H1 (cell line): ENCODE data around the gene TCF19. TPM values are rescaled to one million over a fixed set of nuclear protein-coding genes. Genes with fewer than 3 reads are reported as not detected.

Experiments
- BACH1 ChIP-seq: IDR thresholded peaks from 2 replicates; pipeline ENCODE4 v1.6.1; 2012; ENCODE audit warnings: low read length, improper control_type of control experiment
- CHD7 ChIP-seq: fragments of 300-600 bp; sonication (generic); IDR thresholded peaks from 2 replicates; pipeline ENCODE4 v1.7.1; 2012; ENCODE audit warnings: low read length, moderate library complexity, mild to moderate bottlenecking, inconsistent platforms; ENCODE audit not compliant: insufficient replicate concordance
- CREB1 ChIP-seq: IDR thresholded peaks from 2 replicates; pipeline ENCODE4 v1.6.1; 2012; ENCODE audit warnings: inconsistent platforms
- FOSL1 ChIP-seq: IDR thresholded peaks from 2 replicates; pipeline ENCODE4 v1.6.1; 2011; ENCODE audit warnings: mild to moderate bottlenecking, low read depth, low read length, moderate library complexity; ENCODE audit not compliant: insufficient read depth
- JUN ChIP-seq: IDR thresholded peaks from 2 replicates; pipeline ENCODE4 v1.6.1; 2011; ENCODE audit warnings: low read depth, mild to moderate bottlenecking, improper control_type of control experiment, low read length
- POLR2AphosphoS5 ChIP-seq: IDR thresholded peaks from 2 replicates; pipeline ENCODE4 v1.6.1; 2011; ENCODE audit warnings: low read depth, low read length
- RNF2 ChIP-seq: fragments of 200-900, 300-1000 bp; sonication (generic); IDR thresholded peaks from 2 replicates; pipeline ENCODE4 v1.7.1; 2016; ENCODE audit warnings: borderline replicate concordance, low read depth, mild to moderate bottlenecking, antibody characterized with exemption, low read length; ENCODE audit not compliant: poor library complexity, severe bottlenecking; ENCODE audit errors: missing control alignments
- SUZ12 ChIP-seq: fragments of 200-600 bp; sonication (generic); IDR thresholded peaks from 2 replicates; pipeline ENCODE4 v1.6.1; 2012; ENCODE audit warnings: mild to moderate bottlenecking, inconsistent platforms, low read length, moderate library complexity, mixed read lengths
- polyA plus RNA-seq, 7 experiments: library from polyadenylated mRNA; depleted of rRNA in 3 of 7; stranded (reverse) in 5 of 7; unstranded in 2 of 7; fragments of >200 nt in 5 of 7; fragments of 200-250 nt in 2 of 7; gene quantifications; 1 replicate in 5 of 7; 2 replicates in 1 of 7; 4 replicates in 1 of 7; pipeline versions ENCODE4 v1.2.1 to v1.2.3, GENCODE V29; 2011 to 2013; ENCODE audit warnings: missing spikeins in 2 of 7, mixed read lengths in 2 of 7
- total RNA-seq: library from RNA; stranded (reverse); fragmentation: NEBNext Ultra II Directional; extraction: Animal tissue kit (Norgen Biotek cat#: 25700); gene quantifications from 2 replicates; pipeline ENCODE4 v1.2.1, GENCODE V29; 2021

TCF19 gene
- total and polyA plus RNA-seq, 2 of the 8 experiments (the other 6 are each of a cell fraction or from before 2014, with no cell fraction given), result 7.2 to 11.0 TPM

GRCh38 chr6:31162463-31163165 is 4.2 kb downstream of the TCF19 start (continued):
- TF ChIP-seq CHD7 (no peak), SUZ12 (no peak), POLR2AphosphoS5 (peak; percentile 83; the same call in 1 of the 2 replicates), BACH1 (no peak), FOSL1 (no peak), JUN (no peak), CREB1 (0 out of 2 replicates have a peak, but pooled peaks have one; percentile 8), RNF2 (no peak)
